Panc1 (cell line): ENCODE results near the gene CHD6.

ENCODE experiments used
- TCF7L2 ChIP-seq: IDR thresholded peaks from 2 replicates; pipeline ENCODE4 v1.6.1; 2011; ENCODE audit warnings: mild to moderate bottlenecking, low read depth, low read length, inconsistent platforms
- TF ChIP-seq, protein P1 (sequence below): fragments of 450-650 bp; IDR thresholded peaks from 2 replicates; pipeline ENCODE4 v1.5.1; 2017; ENCODE audit warnings: mild to moderate bottlenecking
- TF ChIP-seq, protein P2 (sequence below), 2 experiments: IDR thresholded peaks; 2 replicates each; pipeline ENCODE4 v1.6.1; 2011 to 2012; ENCODE audit warnings: low read depth in 2 of 2, control low read depth in 1 of 2, low read length in 1 of 2, mild to moderate bottlenecking in 1 of 2, moderate library complexity in 1 of 2; ENCODE audit not compliant: insufficient read depth in 1 of 2

DNA sequence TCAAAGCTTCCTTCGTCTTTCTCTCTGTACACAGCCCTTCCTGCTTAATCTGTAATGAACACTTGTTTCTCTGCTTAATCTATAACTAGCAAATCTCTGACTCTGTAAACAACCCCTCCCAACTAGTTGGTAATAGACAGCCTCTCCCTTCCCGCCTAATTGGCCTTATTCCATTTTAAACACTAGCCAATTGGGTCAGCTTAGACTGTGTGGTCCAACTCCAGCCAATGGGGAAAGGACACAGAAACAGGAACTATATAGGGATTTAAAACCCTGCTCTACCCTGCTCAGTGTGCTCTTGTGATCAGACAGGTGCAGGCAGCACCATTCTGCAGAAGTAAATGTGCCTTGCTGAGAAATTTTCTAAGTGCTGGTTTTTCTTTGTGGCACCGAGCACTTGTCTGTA, 18.5 kb downstream of the CHD6 start:
- TF ChIP-seq, protein P1, sequence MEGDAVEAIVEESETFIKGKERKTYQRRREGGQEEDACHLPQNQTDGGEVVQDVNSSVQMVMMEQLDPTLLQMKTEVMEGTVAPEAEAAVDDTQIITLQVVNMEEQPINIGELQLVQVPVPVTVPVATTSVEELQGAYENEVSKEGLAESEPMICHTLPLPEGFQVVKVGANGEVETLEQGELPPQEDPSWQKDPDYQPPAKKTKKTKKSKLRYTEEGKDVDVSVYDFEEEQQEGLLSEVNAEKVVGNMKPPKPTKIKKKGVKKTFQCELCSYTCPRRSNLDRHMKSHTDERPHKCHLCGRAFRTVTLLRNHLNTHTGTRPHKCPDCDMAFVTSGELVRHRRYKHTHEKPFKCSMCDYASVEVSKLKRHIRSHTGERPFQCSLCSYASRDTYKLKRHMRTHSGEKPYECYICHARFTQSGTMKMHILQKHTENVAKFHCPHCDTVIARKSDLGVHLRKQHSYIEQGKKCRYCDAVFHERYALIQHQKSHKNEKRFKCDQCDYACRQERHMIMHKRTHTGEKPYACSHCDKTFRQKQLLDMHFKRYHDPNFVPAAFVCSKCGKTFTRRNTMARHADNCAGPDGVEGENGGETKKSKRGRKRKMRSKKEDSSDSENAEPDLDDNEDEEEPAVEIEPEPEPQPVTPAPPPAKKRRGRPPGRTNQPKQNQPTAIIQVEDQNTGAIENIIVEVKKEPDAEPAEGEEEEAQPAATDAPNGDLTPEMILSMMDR: no peak
- TF ChIP-seq TCF7L2: no peak
- TF ChIP-seq, protein P2, sequence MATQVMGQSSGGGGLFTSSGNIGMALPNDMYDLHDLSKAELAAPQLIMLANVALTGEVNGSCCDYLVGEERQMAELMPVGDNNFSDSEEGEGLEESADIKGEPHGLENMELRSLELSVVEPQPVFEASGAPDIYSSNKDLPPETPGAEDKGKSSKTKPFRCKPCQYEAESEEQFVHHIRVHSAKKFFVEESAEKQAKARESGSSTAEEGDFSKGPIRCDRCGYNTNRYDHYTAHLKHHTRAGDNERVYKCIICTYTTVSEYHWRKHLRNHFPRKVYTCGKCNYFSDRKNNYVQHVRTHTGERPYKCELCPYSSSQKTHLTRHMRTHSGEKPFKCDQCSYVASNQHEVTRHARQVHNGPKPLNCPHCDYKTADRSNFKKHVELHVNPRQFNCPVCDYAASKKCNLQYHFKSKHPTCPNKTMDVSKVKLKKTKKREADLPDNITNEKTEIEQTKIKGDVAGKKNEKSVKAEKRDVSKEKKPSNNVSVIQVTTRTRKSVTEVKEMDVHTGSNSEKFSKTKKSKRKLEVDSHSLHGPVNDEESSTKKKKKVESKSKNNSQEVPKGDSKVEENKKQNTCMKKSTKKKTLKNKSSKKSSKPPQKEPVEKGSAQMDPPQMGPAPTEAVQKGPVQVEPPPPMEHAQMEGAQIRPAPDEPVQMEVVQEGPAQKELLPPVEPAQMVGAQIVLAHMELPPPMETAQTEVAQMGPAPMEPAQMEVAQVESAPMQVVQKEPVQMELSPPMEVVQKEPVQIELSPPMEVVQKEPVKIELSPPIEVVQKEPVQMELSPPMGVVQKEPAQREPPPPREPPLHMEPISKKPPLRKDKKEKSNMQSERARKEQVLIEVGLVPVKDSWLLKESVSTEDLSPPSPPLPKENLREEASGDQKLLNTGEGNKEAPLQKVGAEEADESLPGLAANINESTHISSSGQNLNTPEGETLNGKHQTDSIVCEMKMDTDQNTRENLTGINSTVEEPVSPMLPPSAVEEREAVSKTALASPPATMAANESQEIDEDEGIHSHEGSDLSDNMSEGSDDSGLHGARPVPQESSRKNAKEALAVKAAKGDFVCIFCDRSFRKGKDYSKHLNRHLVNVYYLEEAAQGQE (IDR thresholded peaks at IDR 0.05; ENCODE audit: insufficient read depth in 1 of 2, low read depth in 2 of 2, low read length in 1 of 2): no peak
